ENCODE results near the gene MAP4K5.

DNA sequence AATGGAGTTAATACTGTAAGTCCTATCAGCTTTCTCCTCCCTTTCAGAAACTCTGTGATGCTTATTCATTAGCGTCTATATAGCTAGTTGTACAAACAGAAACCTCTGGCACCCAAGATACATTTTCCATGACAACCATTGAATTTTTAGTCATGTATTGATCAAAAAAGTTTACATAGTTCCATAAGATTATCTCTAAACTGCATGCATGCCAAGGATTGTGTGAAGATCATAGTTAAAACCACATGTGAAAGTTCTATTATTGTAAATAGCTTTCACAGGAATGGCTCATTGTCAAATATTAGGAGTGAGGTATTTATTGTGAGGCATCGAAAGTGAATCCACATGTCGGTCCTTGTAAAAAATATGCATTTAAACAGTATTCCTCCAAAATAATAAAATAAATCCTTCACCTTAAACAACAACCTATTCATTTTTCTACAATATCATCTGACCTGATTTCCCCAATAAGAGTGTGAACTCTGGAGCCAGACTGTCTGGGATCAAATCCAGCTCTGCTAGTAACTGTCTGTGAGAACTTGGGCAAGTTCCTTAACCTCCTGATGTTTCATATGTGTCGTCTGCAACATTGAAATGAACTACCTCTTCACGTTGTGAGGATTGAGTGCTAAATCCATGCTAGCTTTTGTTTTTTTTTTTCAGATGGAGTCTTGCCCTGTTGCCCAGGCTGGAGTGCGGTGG lies 125.1 kb downstream of the MAP4K5 start:
- TF ChIP-seq POLR2A (IDR thresholded peaks at IDR 0.05; ENCODE audit: low read depth, low read length) = no peak
- no peak for TF ChIP-seq POLR2AphosphoS5 (IDR thresholded peaks at IDR 0.05; ENCODE audit: low read depth, low read length)
- TF ChIP-seq TAF1 (IDR thresholded peaks at IDR 0.05; ENCODE audit: borderline replicate concordance, low read depth, low read length) = no peak

All from GM12892 (cell line).